Left cardiac atrium (tissue), 4 donors: ENCODE measurements around the gene TIE1. TPM values are rescaled to one million over a fixed set of nuclear protein-coding genes. Genes with fewer than 3 reads are reported as not detected.
"Not testable (repeated sequence)": the region's sequence is repeated elsewhere in the genome, so short reads cannot be mapped to it uniquely, and the experiment has no call there.

ENCODE experiments used
- ATAC-seq, 2 donors: fragments of 200-7000 bp; cut with Tn5 transposase; one replicate each; pipeline ENCODE4 v1.9.1; 2020; ENCODE audit warnings: mild to moderate bottlenecking in 2 of 2, moderate library complexity in 2 of 2
- DNase-seq: peaks from one replicate; pipeline ENCODE4 v3.0.0-alpha.2; 2020
- intact Hi-C, 2 donors: fragments of 100-400 bp; cut with DNase I; formaldehyde crosslinking; loops; one replicate each; pipeline versions ENCODE4 v1.14.1 to v1.15.1; 2022 to 2023
- microRNA-seq, 2 donors: library from miRNA; unstranded; fragments of <30 nt; microRNA quantifications; one replicate each; pipeline ENCODE4 v1.2.0, GENCODE V29; 2020
- total RNA-seq, 2 donors: library from RNA; stranded (reverse); fragmentation: NEBNext Ultra II Directional; extraction: Animal tissue kit (Norgen Biotek cat#: 25700); gene quantifications; one replicate each; pipeline ENCODE4 v1.2.1, GENCODE V29; 2021
- donor health status: DM: no; HTN: yes; CAD: no.
- donor health status: DM: no; HTN: yes; CAD: no; lungs with severe emphysema.
- donor health status: DM: yes; HTN: yes; CAD: no.
- donor health status: Dilated cardiomyopathy.

TIE1 gene
- total RNA-seq, 2 donors from 2014 or later: 23.1 to 38.9 TPM

DNA sequence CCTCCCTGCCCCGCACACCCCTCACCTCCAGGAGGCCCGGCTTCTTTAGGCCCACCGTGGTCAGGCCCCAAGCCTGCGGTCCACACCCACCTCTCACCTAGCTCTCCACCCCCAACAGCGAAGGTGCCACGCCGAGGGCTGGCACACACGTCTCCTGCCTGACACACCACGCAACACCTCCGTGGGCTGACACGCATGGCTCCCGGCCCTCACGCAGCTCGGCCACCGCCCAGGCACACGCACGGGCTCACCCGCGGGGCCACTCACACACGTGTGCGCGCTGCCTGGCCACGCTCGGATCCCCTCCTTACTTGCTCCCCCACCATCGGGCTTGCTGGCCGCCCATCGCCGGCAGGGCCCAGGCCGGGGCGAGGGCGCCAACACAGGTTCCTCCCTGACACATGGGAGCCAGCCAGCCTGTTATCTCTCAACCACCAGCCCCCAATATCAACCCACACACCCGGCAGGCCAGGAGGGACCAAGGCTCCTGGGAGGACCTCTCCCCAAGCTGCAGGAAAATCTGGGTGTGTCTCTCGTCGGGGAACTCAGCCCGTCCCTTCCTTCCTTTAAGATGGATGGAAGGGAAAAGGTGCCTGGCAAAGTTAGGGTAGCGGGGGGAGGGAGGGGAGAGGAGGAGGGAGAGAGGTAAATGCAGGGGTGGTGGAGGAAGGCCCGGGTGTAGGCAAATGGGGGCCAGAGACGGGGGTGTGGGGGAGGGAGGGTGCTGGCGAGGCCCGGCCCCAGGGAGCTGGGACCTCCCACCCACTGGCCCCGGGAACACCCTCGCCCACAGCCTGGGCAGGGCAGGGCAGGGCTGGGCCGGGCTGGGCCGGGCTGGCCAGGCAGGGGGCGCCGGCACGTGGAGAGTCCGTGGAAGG is 66.5 kb downstream of the TIE1 start:
- ATAC-seq: peak; percentile 69 to 83
- peak; percentile 63 for DNase-seq
- intact Hi-C loops: no loop called here

DNA sequence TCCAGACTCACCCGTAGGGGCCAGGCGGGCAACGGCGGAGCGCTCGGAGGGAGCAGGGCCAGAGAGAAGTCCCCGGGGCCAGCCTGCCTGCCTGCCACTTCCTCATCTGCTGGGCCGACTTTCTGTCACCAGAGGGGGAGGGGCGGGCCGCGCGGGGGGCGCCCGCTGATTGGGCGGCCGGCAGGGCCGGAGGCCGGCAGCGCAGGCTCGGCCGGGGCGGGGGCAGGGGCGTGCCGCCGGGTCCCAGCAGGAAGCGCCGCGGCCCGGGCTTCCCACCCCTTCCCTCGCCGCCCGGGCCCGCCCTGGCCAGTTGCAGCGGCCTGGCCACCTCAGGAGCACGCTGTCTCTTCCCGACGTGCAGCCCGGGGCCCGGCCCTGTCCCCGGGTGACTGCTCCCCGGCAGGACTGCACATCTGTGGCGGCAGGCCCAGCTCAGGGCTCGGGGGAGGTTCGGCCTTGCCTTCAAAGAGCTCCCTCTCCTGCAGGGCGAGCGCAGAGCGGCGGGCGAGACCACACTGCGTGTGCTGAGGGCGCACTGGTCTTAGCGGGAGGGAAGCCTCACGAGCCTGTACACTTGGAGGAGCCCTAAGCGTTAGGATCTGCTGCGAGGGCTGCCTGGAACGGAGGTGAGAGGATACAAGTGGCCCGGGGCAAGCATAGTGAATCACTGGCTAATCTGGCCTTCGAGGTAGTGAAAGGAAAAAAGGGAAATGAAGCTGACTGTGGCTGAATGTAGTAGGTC is 67.3 kb downstream of the TIE1 start, which contains the start of gene ELOVL1:
TSS of gene ELOVL1 (minus strand) at position 108 of the 742 bp plus-strand sequence. CDS start 2,402 bp downstream, outside the sequence.
- peak; percentile 95 for ATAC-seq
- intact Hi-C loops: no loop called here
- peak; percentile 95 for DNase-seq

DNA sequence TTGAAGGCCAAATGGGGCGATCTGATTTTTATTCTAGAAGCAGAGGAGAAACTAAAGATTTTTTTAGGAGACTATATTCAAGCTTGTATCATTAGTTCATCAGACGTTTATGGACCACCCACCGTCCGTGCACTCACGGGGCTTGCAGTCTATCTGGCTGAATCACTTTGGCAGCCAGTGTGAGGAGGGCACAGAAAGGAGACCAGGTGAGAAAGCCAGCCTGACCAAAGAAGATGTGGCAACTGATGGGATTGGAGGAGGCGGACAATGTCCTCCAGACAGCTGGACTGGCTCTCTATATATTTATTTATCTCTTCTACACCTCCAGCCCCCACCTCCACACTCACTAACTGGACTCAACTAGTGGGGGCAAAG is 67.9 kb downstream of the TIE1 start:
- intact Hi-C loops: no loop called here
- no peak for DNase-seq
- no peak for ATAC-seq

DNA sequence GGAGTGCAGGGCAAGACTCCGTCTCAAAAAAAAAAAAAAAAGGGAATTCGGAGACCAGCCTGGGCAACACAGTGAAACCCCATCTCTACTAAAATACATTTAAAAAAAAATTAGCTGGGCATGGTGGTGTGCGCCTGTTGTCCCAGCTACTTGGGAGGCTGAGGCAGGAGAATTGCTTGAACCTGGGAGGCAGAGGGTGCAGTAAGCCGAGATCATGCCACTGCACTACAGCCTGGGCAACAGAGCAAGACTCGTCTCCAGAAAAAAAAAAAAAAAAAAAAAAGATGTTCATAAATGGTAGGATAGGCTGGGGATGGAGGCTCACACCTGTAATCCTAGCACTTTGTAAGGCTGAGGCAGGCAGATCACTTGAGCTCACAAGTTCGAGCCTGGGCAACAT is 69.0 kb downstream of the TIE1 start:
- ATAC-seq, DNase-seq, intact Hi-C loops: not testable (repeated sequence)

DNA sequence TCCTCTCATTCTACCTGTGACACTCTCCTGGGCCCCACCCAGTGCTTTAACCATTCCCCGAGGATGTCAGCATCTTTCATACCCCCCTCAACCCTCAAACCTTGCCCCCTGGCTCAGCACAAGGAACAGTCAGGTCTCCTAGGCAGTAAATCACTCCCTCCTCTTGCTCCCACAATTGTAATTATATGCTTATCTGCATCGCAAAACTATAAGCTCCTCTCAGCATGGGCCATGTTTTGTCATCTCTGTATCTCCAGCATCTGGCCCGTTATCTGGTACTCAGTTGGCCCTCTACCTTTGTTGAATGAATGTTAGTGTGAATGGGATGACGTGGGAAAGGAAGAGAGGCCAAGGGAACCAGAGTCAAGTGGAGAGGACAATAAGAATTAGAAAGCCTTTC is 69.8 kb downstream of the TIE1 start:
- ATAC-seq (no peak), DNase-seq (no peak)
- intact Hi-C loops: no loop called here

DNA sequence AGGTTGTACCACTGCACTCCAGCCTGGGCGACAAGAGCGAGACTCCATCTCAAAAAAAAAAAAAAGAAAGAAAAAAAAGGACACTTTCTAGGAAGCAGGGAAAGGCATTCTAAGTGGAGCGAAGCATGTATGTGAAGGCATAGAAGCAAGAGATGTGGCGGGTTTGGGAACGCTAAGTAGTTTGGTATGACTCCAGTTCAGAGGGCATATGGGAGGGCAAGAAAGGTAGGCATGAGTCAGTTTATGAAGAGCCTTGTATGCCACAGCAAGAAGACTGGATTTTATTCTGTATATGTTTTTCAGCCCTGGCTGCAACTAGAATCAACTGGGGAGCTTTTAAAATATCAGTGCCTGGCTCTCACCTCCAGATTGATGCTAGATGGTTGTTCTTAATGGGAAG is 71.4 kb downstream of the TIE1 start:
- DNase-seq (no peak), ATAC-seq (no peak)
- intact Hi-C loops: no loop called here

Small RNA genes lying within 50 kb of the gene (microRNA-seq; reads per million reads assigned to microRNA genes)
- 0.40 to 2.7 reads per million in 2 donors for gene MIR6734

Other genes with a start within 250 kb of the TIE1 start
- gene EBNA1BP2, start 128.7 kb upstream of the TIE1 start, total RNA-seq: 10 to 100 TPM; 26.3 to 37.0 TPM
- under 1 TPM in 1 of 2 donors, not detected in 1; 0.13 TPM for gene CFAP57, start 128.7 kb upstream of the TIE1 start, total RNA-seq
- under 1 TPM; 0.41 to 0.65 TPM for gene TMEM125, start 31.0 kb upstream of the TIE1 start, total RNA-seq
- not detected for gene C1orf210, start 15.4 kb upstream of the TIE1 start, total RNA-seq
- gene MPL, start 36.8 kb downstream of the TIE1 start, total RNA-seq: under 1 TPM; 0.44 to 0.65 TPM
- 1 to 10 TPM in 1 of 2 donors, under 1 TPM in 1; 0.34 to 1.4 TPM for gene CDC20, start 58.0 kb downstream of the TIE1 start, total RNA-seq
- 10 to 100 TPM; 35.9 to 49.4 TPM for gene ELOVL1, start 67.0 kb downstream of the TIE1 start, total RNA-seq
- gene MED8, start 88.8 kb downstream of the TIE1 start, total RNA-seq: 10 to 100 TPM; 19.1 to 27.4 TPM
- gene SZT2, start 88.9 kb downstream of the TIE1 start, total RNA-seq: 10 to 100 TPM; 26.3 to 30.5 TPM
- gene HYI, start 152.9 kb downstream of the TIE1 start, total RNA-seq: 10 to 100 TPM; 24.8 to 29.3 TPM
- 10 to 100 TPM; 37.4 to 63.1 TPM for gene PTPRF, start 229.9 kb downstream of the TIE1 start, total RNA-seq